Adrenal gland (tissue), 12 donors: ENCODE data around the gene SLC45A2. TPM values are rescaled to one million over a fixed set of nuclear protein-coding genes. Genes with fewer than 3 reads are reported as not detected.

Experiments used
- DNase-seq, 7 donors: peaks; one replicate each; pipeline ENCODE4 v3.0.0-alpha.2; 2019 to 2020
- H3K27ac ChIP-seq, 5 donors: fragments of 200-600 bp; sonication (generic) in 4 of 5; 1 replicate in 3 of 5; 2 replicates in 2 of 5; pipeline versions ENCODE4 v1.5.1 to v1.8.0; 2016 to 2020; ENCODE audit warnings: mild to moderate bottlenecking in 1 of 5
- H3K27me3 ChIP-seq: fragments of 200-600 bp; 2 replicates; pipeline ENCODE4 v1.8.0; 2021
- H3K36me3 ChIP-seq, 2 donors: fragments of 200-600 bp; replicated peaks in 1 of 2; 1 replicate in 1 of 2; 2 replicates in 1 of 2; pipeline versions ENCODE4 v1.5.1 to v1.8.0; 2018 to 2022
- H3K4me1 ChIP-seq, 2 donors: fragments of 200-600 bp; replicated peaks in 1 of 2; 1 replicate in 1 of 2; 2 replicates in 1 of 2; pipeline versions ENCODE4 v1.5.1 to v1.8.0; 2018 to 2021
- H3K4me3 ChIP-seq, 4 donors: fragments of 200-600 bp; sonication (generic) in 3 of 4; one replicate each; pipeline ENCODE4 v1.5.1; 2016 to 2018
- H3K9me3 ChIP-seq, 3 donors: fragments of 200-600 bp; sonication (generic) in 1 of 3; replicated peaks in 1 of 3; 1 replicate in 2 of 3; 2 replicates in 1 of 3; pipeline versions ENCODE4 v1.5.1 to v1.8.0; 2016 to 2021
- POLR2A ChIP-seq, 2 donors: fragments of 450-650 bp; IDR thresholded peaks; one replicate each; pipeline ENCODE4 v1.6.1; 2017; ENCODE audit warnings: antibody characterized with exemption in 2 of 2, mild to moderate bottlenecking in 2 of 2, moderate library complexity in 1 of 2
- WGBS, 4 donors: extraction: QIAGEN DNeasy Blood & Tissue Kit in 2 of 4; methylation state at CpG; one replicate each; pipeline versions ENCODE4 v1.1.5 to v1.1.7; 2013 to 2017; 5-methylcytosine and 5-hydroxymethylcytosine counted together
- intact Hi-C, 2 donors: fragments of 100-400 bp; cut with DNase I; formaldehyde crosslinking; loops; one replicate each; pipeline versions ENCODE4 v1.14.1 to v1.15.0; 2022 to 2023
- polyA plus RNA-seq, 3 donors: library from polyadenylated mRNA; stranded (reverse); fragments of 200-250 nt in 2 of 3; fragments of 350-450 nt in 1 of 3; fragmentation: Illumina TruSeq in 1 of 3; extraction: RNeasy Lipid Tissue Mini Kit (QIAGEN cat#74804) in 1 of 3; gene quantifications; one replicate each; pipeline ENCODE4 v1.2.3, GENCODE V29; 2013 to 2014
- total RNA-seq, 9 donors: library from RNA; depleted of rRNA in 4 of 9; stranded (reverse); fragments of >200 nt in 4 of 9; fragments of 120-200 nt in 1 of 9; fragmentation: NEBNext Ultra II Directional in 1 of 9; extraction: Animal tissue kit (Norgen Biotek cat#: 25700) in 1 of 9; gene quantifications; one replicate each; pipeline versions ENCODE4 v1.1.0 to v1.2.4, GENCODE V29; 2013 to 2023
- TF ChIP-seq, protein P1 (sequence below), 6 experiments: fragments of 450-650 bp in 4 of 6; fragments of 200-600 bp in 2 of 6; sonication (generic) in 1 of 6; IDR thresholded peaks; 1 replicate in 5 of 6; 2 replicates in 1 of 6; pipeline versions ENCODE4 v1.5.1 to v1.8.0; 2016 to 2021; ENCODE audit warnings: antibody characterized with exemption in 6 of 6, mild to moderate bottlenecking in 2 of 6, moderate library complexity in 1 of 6
- donor health status: healthy with polysubstance abuse.
- donor health status: Bipolar disorder and iron deficiency.
- donor health status: DM: yes; HTN: yes; CAD: no.
- donor health status: DM: no; HTN: no; CAD: no.
- donor health status: DM: no; HTN: no; CAD: no.
- donor health status: DM: yes; HTN: yes; CAD: no.

The SLC45A2 gene
- total and polyA plus RNA-seq, 12 donors: 0.03 to 0.44 (median 0.16) TPM; not detected in 9

GRCh38 chr5:33931136-33931535 is 53.4 kb downstream of the SLC45A2 start:
- H3K4me3 ChIP-seq: no peak overlapping the region

DNA sequence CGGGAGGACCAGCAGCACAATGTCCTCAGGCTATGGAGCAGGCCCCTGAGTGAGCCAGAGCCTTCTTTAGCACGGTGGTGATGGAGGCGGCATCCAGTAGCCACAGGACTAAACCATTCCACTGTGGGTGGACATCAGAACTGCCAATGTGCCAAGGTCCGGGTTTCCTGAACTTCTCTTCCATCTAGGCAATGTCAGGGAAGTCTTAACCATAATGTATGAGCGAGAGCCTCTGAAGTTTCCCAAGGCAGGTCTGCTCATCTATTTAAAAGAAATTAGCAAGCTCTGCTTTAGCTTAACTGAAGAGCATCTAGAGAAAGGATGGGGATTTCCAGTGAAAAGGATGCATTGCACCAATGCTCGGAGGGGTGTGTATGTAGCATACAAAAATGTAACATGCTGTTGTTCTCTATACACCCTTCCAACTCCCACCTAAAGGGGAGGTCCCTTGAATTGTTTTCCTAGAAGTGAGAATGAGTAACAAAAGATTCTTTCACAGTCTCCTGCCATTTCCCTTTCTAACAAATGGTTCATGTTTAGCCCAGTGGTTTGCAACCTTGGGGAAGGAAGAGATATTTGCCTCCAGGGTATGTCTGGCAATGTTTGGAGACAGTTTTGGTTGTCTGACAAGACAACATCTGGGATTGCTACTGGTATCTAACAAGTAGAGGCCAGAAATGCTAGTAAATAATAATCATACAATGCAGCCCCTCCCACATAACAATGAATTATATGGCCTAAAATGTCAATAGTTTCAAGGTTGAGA is 54.4 kb downstream of the SLC45A2 start:
- DNase-seq: no peak
- Histone ChIP-seq H3K9me3 (no peaks in the 10 kb centered on the region), H3K36me3 (no peaks in the 10 kb centered on the region), H3K4me3 (no peak overlapping the region), H3K27me3 (no peaks in the 10 kb centered on the region), H3K27ac (no peak overlapping the region), H3K4me1 (peaks cover 0 to under 1% of the 10 kb centered on the region in 2 donors)
- intact Hi-C loops: loop anchor here (10.0 kb wide), 3 partner anchors 75 to 495 kb away; no protein-coding TSS in a partner anchor
- WGBS, 4 donors: 77 to 94% (median 89%) methylated on average over 3 to 6 of the region's 6 CpGs
- no peak for TF ChIP-seq POLR2A (IDR thresholded peaks at IDR 0.05)
- TF ChIP-seq, protein P1, sequence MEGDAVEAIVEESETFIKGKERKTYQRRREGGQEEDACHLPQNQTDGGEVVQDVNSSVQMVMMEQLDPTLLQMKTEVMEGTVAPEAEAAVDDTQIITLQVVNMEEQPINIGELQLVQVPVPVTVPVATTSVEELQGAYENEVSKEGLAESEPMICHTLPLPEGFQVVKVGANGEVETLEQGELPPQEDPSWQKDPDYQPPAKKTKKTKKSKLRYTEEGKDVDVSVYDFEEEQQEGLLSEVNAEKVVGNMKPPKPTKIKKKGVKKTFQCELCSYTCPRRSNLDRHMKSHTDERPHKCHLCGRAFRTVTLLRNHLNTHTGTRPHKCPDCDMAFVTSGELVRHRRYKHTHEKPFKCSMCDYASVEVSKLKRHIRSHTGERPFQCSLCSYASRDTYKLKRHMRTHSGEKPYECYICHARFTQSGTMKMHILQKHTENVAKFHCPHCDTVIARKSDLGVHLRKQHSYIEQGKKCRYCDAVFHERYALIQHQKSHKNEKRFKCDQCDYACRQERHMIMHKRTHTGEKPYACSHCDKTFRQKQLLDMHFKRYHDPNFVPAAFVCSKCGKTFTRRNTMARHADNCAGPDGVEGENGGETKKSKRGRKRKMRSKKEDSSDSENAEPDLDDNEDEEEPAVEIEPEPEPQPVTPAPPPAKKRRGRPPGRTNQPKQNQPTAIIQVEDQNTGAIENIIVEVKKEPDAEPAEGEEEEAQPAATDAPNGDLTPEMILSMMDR (IDR thresholded peaks at IDR 0.05): no peak

More at GRCh38 chr5:33931136-33931535, 53.4 kb downstream of the SLC45A2 start:
- no peak overlapping the region for H3K27ac ChIP-seq
- H3K36me3 ChIP-seq: no peaks in the 10 kb centered on the region
- no peak for TF ChIP-seq POLR2A (IDR thresholded peaks at IDR 0.05)
- TF ChIP-seq, protein P1 (IDR thresholded peaks at IDR 0.05): no peak
- no peaks in the 10 kb centered on the region for H3K27me3 ChIP-seq
- peaks cover 0 to 9% of the 10 kb centered on the region in 2 donors for H3K4me1 ChIP-seq
- no peaks in the 10 kb centered on the region for H3K9me3 ChIP-seq
- WGBS, 4 donors: 74 to 88% (median 81%) methylated on average over 5 of the region's 5 CpGs
- DNase-seq: no peak
- intact Hi-C loops: loop anchor here (10.0 kb wide), 3 partner anchors 76 to 496 kb away; no protein-coding TSS in a partner anchor

- no peak overlapping the region for H3K4me3 ChIP-seq
- H3K36me3 ChIP-seq: no peaks in the 10 kb centered on the region
- H3K27me3 ChIP-seq: no peaks in the 10 kb centered on the region
- intact Hi-C loops: no loop called here
- H3K27ac ChIP-seq: no peak overlapping the region
- TF ChIP-seq, protein P1 (IDR thresholded peaks at IDR 0.05): no peak
- TF ChIP-seq POLR2A (IDR thresholded peaks at IDR 0.05): no peak
- WGBS, 4 donors: 64 to 79% (median 76%) methylated on average over 2 of the region's 2 CpGs
- no peaks in the 10 kb centered on the region for H3K4me1 ChIP-seq
- no peaks in the 10 kb centered on the region for H3K9me3 ChIP-seq
- DNase-seq: no peak
Measured at GRCh38 chr5:33928283-33928682, 56.2 kb downstream of the SLC45A2 start.

DNA sequence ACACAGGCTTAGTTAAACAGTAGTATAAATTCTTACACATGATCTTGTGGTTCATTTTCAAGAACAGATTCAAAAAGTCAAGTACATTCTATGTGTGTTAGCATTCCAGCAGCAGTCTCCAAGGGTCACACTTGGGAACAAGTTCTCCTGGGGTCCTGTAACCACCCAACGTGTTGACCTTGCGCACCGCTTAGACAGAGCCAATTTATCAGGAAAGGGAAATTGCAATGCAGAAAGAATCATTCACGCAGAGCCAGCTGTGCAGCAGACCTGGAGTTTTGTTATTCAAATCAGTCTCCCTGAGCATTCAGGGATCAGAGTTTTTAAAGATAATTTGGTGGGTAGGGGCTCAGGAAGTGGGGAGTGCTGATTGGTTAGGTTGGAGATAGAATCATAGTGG is 56.8 kb downstream of the SLC45A2 start:
- 40 to 69% (median 60%) methylated on average over 4 of the region's 4 CpGs for WGBS, 4 donors
- intact Hi-C loops: no loop called here
- no peak for DNase-seq
- TF ChIP-seq, protein P1 (IDR thresholded peaks at IDR 0.05): no peak
- H3K27ac ChIP-seq: no peak overlapping the region
- H3K4me3 ChIP-seq: no peak overlapping the region
- H3K4me1 ChIP-seq: no peaks in the 10 kb centered on the region
- H3K9me3 ChIP-seq: no peaks in the 10 kb centered on the region
- no peaks in the 10 kb centered on the region for H3K36me3 ChIP-seq
- H3K27me3 ChIP-seq: no peaks in the 10 kb centered on the region
